Measurements from ENCODE around the gene ALPI.

DNA sequence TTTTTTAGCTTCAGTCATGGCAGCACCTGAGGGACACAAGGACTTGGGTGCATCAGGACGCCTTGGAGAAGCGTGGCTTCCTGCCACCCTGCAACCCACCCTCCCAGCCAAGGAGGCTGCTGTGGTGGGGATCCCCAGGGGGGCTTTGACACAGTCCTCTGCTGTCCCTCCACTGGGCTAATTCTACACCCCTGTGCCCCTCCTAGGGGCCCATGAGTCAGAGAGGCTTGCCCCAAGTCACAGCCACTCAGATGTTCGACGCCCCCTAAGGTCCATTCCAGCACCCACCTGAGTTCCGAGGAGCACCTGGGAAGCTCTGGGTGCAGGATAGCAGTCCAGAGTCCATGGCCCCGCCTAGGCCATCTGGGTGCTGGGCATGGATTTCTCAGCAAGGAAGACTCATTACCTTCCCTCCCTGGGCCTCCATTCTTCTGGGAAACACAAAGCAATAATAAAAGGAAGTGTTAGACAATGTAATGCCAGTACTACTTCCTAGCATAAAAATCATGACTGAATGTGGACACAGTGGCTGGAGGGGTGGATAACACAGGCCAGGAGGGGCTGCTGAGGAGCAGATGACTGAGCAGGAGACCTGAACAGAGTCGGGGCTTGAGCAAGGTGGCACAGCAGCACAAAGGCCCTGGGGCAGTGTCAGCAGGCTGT is 45.6 kb upstream of the ALPI start:
- TF ChIP-seq, protein P1, sequence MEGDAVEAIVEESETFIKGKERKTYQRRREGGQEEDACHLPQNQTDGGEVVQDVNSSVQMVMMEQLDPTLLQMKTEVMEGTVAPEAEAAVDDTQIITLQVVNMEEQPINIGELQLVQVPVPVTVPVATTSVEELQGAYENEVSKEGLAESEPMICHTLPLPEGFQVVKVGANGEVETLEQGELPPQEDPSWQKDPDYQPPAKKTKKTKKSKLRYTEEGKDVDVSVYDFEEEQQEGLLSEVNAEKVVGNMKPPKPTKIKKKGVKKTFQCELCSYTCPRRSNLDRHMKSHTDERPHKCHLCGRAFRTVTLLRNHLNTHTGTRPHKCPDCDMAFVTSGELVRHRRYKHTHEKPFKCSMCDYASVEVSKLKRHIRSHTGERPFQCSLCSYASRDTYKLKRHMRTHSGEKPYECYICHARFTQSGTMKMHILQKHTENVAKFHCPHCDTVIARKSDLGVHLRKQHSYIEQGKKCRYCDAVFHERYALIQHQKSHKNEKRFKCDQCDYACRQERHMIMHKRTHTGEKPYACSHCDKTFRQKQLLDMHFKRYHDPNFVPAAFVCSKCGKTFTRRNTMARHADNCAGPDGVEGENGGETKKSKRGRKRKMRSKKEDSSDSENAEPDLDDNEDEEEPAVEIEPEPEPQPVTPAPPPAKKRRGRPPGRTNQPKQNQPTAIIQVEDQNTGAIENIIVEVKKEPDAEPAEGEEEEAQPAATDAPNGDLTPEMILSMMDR (IDR thresholded peaks at IDR 0.05) = no peak
- TF ChIP-seq POLR2AphosphoS5 (IDR thresholded peaks at IDR 0.05; ENCODE audit: low read depth, low read length) = no peak
